GM12864 (cell line): ENCODE data around the gene SYNE1.

Source experiments
- DNase-seq: peaks from one replicate; pipeline ENCODE4 v3.0.0-alpha.2; 2011; ENCODE audit warnings: low read depth
- H3K4me3 ChIP-seq: 2 replicates; pipeline ENCODE4 v1.5.1; 2011; ENCODE audit warnings: mild to moderate bottlenecking, low read depth, low read length, control low read depth
- CTCF ChIP-seq: IDR thresholded peaks from 2 replicates; pipeline ENCODE4 v1.5.1; 2011; ENCODE audit warnings: low read depth, mild to moderate bottlenecking, moderate library complexity, low read length, control low read depth, inconsistent platforms; ENCODE audit errors: missing control alignments

SYNE1 gene

GRCh38 chr6:152387091-152387490 is 250.1 kb downstream of the SYNE1 start:
- DNase-seq: no peak
- no peak overlapping the region for H3K4me3 ChIP-seq
- TF ChIP-seq CTCF: no peak

GRCh38 chr6:152386131-152386530 is 251.0 kb downstream of the SYNE1 start:
- no peak for DNase-seq
- TF ChIP-seq CTCF: no peak
- H3K4me3 ChIP-seq: no peak overlapping the region

- no peak for TF ChIP-seq CTCF
- no peak overlapping the region for H3K4me3 ChIP-seq
- DNase-seq: no peak
Observed at GRCh38 chr6:152380993-152381898, 255.9 kb downstream of the SYNE1 start.

GRCh38 chr6:152380351-152380767 is 256.8 kb downstream of the SYNE1 start:
- H3K4me3 ChIP-seq: no peak overlapping the region
- DNase-seq: no peak
- no peak for TF ChIP-seq CTCF

GRCh38 chr6:152379423-152379822 is 257.7 kb downstream of the SYNE1 start:
- H3K4me3 ChIP-seq: no peak overlapping the region
- TF ChIP-seq CTCF: no peak
- DNase-seq: no peak

GRCh38 chr6:152378169-152378568 is 259.0 kb downstream of the SYNE1 start:
- no peak for TF ChIP-seq CTCF
- no peak overlapping the region for H3K4me3 ChIP-seq
- DNase-seq: no peak

- no peak for TF ChIP-seq CTCF
- H3K4me3 ChIP-seq: no peak overlapping the region
- no peak for DNase-seq
Observed at GRCh38 chr6:152375197-152375596, 262.0 kb downstream of the SYNE1 start.
